IMR-90 (cell line): ENCODE results near the gene GLI1. TPM values are rescaled to one million over a fixed set of nuclear protein-coding genes. Genes with fewer than 3 reads are reported as not detected.

Source experiments
- ATAC-seq: fragments of 200-7000 bp; cut with Tn5 transposase; 2 replicates; pipeline ENCODE4 v1.9.1; 2020; ENCODE audit warnings: low read depth, mild to moderate bottlenecking, moderate library complexity
- BruUV-seq: library from RNA; stranded (reverse); fragments of 400-500 nt; replicated peaks from 2 replicates; lab custom pipeline; 2021; lab: Mats Ljungman, UMichigan
- CTCF ChIA-PET: fragments of 300-600 bp; formaldehyde crosslinking; extraction: SDS; loops from one replicate; lab custom pipeline; 2021; ENCODE audit warnings: antibody characterized with exemption; lab: Yijun Ruan, JAX
- POLR2A ChIA-PET: fragments of 300-600 bp; sonication (Branson Sonifier 250); formaldehyde crosslinking; loops from one replicate; lab custom pipeline; 2022; ENCODE audit warnings: antibody characterized with exemption; ENCODE audit not compliant: unreplicated experiment; lab: Charles Lee
- DNase-seq: peaks from one replicate; pipeline ENCODE4 v3.0.0; 2013
- H2AFZ ChIP-seq: replicated peaks from 2 replicates; pipeline ENCODE3; 2013; ENCODE audit warnings: low read length, mild to moderate bottlenecking; ENCODE audit not compliant: poor library complexity
- H2AK5ac ChIP-seq: 2 replicates; pipeline ENCODE4 v1.6.1; 2013; ENCODE audit warnings: low read depth, low read length, inconsistent platforms
- H2AK9ac ChIP-seq: replicated peaks from 2 replicates; pipeline ENCODE3; 2013; ENCODE audit warnings: mild to moderate bottlenecking, low read depth, low read length, moderate library complexity; ENCODE audit not compliant: poor library complexity
- H2BK120ac ChIP-seq: 2 replicates; pipeline ENCODE4 v1.6.1; 2013; ENCODE audit warnings: low read depth, low read length, inconsistent platforms
- H2BK15ac ChIP-seq: 3 replicates; pipeline ENCODE4 v1.6.1; 2013; ENCODE audit warnings: low read depth, low read length, inconsistent platforms
- H2BK20ac ChIP-seq: 2 replicates; pipeline ENCODE4 v1.6.1; 2013; ENCODE audit warnings: low read depth, mild to moderate bottlenecking, inconsistent platforms, low read length, moderate library complexity
- H2BK5ac ChIP-seq: 2 replicates; pipeline ENCODE4 v1.6.1; 2013; ENCODE audit warnings: mild to moderate bottlenecking, low read depth, low read length, inconsistent platforms; ENCODE audit not compliant: poor library complexity, severe bottlenecking
- H3K14ac ChIP-seq: replicated peaks from 2 replicates; pipeline ENCODE4 v1.6.1; 2013; ENCODE audit warnings: low read depth, low read length, inconsistent platforms
- H3K18ac ChIP-seq: 2 replicates; pipeline ENCODE4 v1.6.1; 2013; ENCODE audit warnings: low read depth, low read length, control low read depth
- H3K23ac ChIP-seq: 2 replicates; pipeline ENCODE4 v1.6.1; 2013; ENCODE audit warnings: low read depth, low read length, inconsistent platforms
- H3K27ac ChIP-seq: 2 replicates; pipeline ENCODE4 v1.5.1; 2013; ENCODE audit warnings: mild to moderate bottlenecking, control low read depth, low read length; ENCODE audit not compliant: insufficient read depth
- H3K27me3 ChIP-seq: 2 replicates; pipeline ENCODE4 v1.6.1; 2013; ENCODE audit warnings: low read length; ENCODE audit not compliant: control insufficient read depth, insufficient read depth
- H3K36me3 ChIP-seq: 2 replicates; pipeline ENCODE4 v1.6.1; 2013; ENCODE audit warnings: low read length, mixed read lengths; ENCODE audit not compliant: control insufficient read depth, insufficient read depth
- H3K4ac ChIP-seq: 2 replicates; pipeline ENCODE4 v1.6.1; 2013; ENCODE audit warnings: low read depth, low read length, inconsistent platforms
- H3K4me1 ChIP-seq: 2 replicates; pipeline ENCODE4 v1.6.1; 2013; ENCODE audit warnings: low read length, mixed read lengths; ENCODE audit not compliant: control insufficient read depth, insufficient read depth
- H3K4me2 ChIP-seq: 2 replicates; pipeline ENCODE4 v1.6.1; 2013; ENCODE audit warnings: low read depth, mild to moderate bottlenecking, control low read depth, low read length, moderate library complexity
- H3K4me3 ChIP-seq: 2 replicates; pipeline ENCODE4 v1.5.1; 2013; ENCODE audit warnings: low read depth, mild to moderate bottlenecking, control low read depth, low read length, moderate library complexity; ENCODE audit not compliant: insufficient read depth
- H3K56ac ChIP-seq: 2 replicates; pipeline ENCODE4 v1.6.1; 2013; ENCODE audit warnings: low read length, inconsistent platforms; ENCODE audit not compliant: insufficient read depth; ENCODE audit errors: extremely low read depth
- H3K79me1 ChIP-seq, 2 experiments: 2 replicates each; pipeline ENCODE4 v1.6.1; 2013; ENCODE audit warnings: low read length in 2 of 2, inconsistent platforms in 1 of 2, low read depth in 1 of 2
- H3K9ac ChIP-seq: 2 replicates; pipeline ENCODE4 v1.6.1; 2013; ENCODE audit warnings: low read depth, low read length, control low read depth
- H3K9me1 ChIP-seq: 2 replicates; pipeline ENCODE4 v1.6.1; 2013; ENCODE audit warnings: low read length, inconsistent platforms; ENCODE audit not compliant: insufficient read depth
- H3K9me3 ChIP-seq: 2 replicates; pipeline ENCODE4 v1.6.1; 2013; ENCODE audit warnings: low read length; ENCODE audit not compliant: control insufficient read depth, insufficient read depth
- H4K20me1 ChIP-seq: 2 replicates; pipeline ENCODE4 v1.6.1; 2013; ENCODE audit warnings: low read length, inconsistent platforms; ENCODE audit not compliant: insufficient read depth
- H4K5ac ChIP-seq: 2 replicates; pipeline ENCODE4 v1.6.1; 2013; ENCODE audit warnings: mild to moderate bottlenecking, low read depth, low read length, control low read depth
- H4K8ac ChIP-seq, 2 experiments: 2 replicates each; pipeline ENCODE4 v1.6.1; 2013; ENCODE audit warnings: low read depth in 2 of 2, low read length in 2 of 2, control low read depth in 1 of 2, inconsistent platforms in 1 of 2
- H4K91ac ChIP-seq: 2 replicates; pipeline ENCODE4 v1.6.1; 2013; ENCODE audit warnings: low read depth, low read length, inconsistent platforms; ENCODE audit not compliant: insufficient read depth
- BHLHE40 ChIP-seq: fragments of 150-350 bp; IDR thresholded peaks from 2 replicates; pipeline ENCODE4 v1.6.1; 2016; ENCODE audit warnings: mild to moderate bottlenecking, low read depth, low read length
- CEBPB ChIP-seq: IDR thresholded peaks from 2 replicates; pipeline ENCODE4 v1.6.1; 2012; ENCODE audit warnings: low read depth, low read length, improper control_type of control experiment
- CHD1 ChIP-seq: IDR thresholded peaks from 2 replicates; pipeline ENCODE4 v1.6.1; 2012; ENCODE audit warnings: low read depth, low read length, improper control_type of control experiment
- CTCF ChIP-seq: conservative IDR thresholded peaks from 2 replicates; pipeline ENCODE4 v1.5.1; 2012; ENCODE audit warnings: mild to moderate bottlenecking, low read depth, low read length, improper control_type of control experiment
- ELK1 ChIP-seq: fragments of 150-350 bp; IDR thresholded peaks from 2 replicates; pipeline ENCODE4 v1.6.1; 2016; ENCODE audit warnings: low read depth, mild to moderate bottlenecking, low read length, moderate library complexity, borderline replicate concordance
- FOS ChIP-seq: fragments of 150-350 bp; IDR thresholded peaks from 2 replicates; pipeline ENCODE4 v1.6.1; 2016; ENCODE audit warnings: low read depth, low read length
- MAFK ChIP-seq: IDR thresholded peaks from 2 replicates; pipeline ENCODE4 v1.6.1; 2012; ENCODE audit warnings: low read depth, low read length, improper control_type of control experiment
- MAZ ChIP-seq: IDR thresholded peaks from 2 replicates; pipeline ENCODE4 v1.6.1; 2012; ENCODE audit warnings: low read depth, mild to moderate bottlenecking, low read length, improper control_type of control experiment, moderate library complexity, borderline replicate concordance
- MXI1 ChIP-seq: IDR thresholded peaks from 2 replicates; pipeline ENCODE4 v1.6.1; 2012; ENCODE audit warnings: low read depth, mild to moderate bottlenecking, low read length, moderate library complexity, borderline replicate concordance
- NFE2L2 ChIP-seq: fragments of 150-350 bp; IDR thresholded peaks from 2 replicates; pipeline ENCODE4 v1.6.1; 2016; ENCODE audit warnings: low read depth, mild to moderate bottlenecking, low read length
- POLR2A ChIP-seq: IDR thresholded peaks from 2 replicates; pipeline ENCODE4 v1.6.1; 2012; ENCODE audit warnings: mild to moderate bottlenecking, low read depth, low read length
- RAD21 ChIP-seq: IDR thresholded peaks from 2 replicates; pipeline ENCODE4 v1.6.1; 2012; ENCODE audit warnings: low read length, improper control_type of control experiment
- RCOR1 ChIP-seq: IDR thresholded peaks from 2 replicates; pipeline ENCODE4 v1.6.1; 2012; ENCODE audit warnings: mild to moderate bottlenecking, low read length, improper control_type of control experiment; ENCODE audit not compliant: insufficient replicate concordance
- RFX5 ChIP-seq: IDR thresholded peaks from 2 replicates; pipeline ENCODE4 v1.8.0; 2012; ENCODE audit warnings: low read depth, mild to moderate bottlenecking, low read length, moderate library complexity
- SMC3 ChIP-seq: fragments of 150-350 bp; IDR thresholded peaks from 2 replicates; pipeline ENCODE4 v1.6.1; 2016; ENCODE audit warnings: low read depth, mild to moderate bottlenecking, antibody characterized with exemption, low read length, moderate library complexity
- WGBS, 2 experiments: methylation state at CpG; one replicate each; pipeline versions ENCODE4 v1.1.5 to v1.1.7; 2013; ENCODE audit warnings: missing lambda C conversion rate in 2 of 2; ENCODE audit not compliant: insufficient read length in 1 of 2; ENCODE audit errors: extremely low coverage in 2 of 2; 5-methylcytosine and 5-hydroxymethylcytosine counted together
- dilution Hi-C: fragments of 300-500 bp; cut with HindIII; formaldehyde crosslinking; loops from one replicate; pipeline ENCODE4 v1.14.3; 2018; ENCODE audit warnings: low sequenced_read_pairs; ENCODE audit not compliant: unreplicated experiment
- in situ Hi-C: fragments of 300-500 bp; cut with MboI; formaldehyde crosslinking; loops from 3 replicates; pipeline ENCODE4 v1.14.3; 2019; ENCODE audit warnings: low sequenced_read_pairs, inconsistent platforms, mixed read lengths
- intact Hi-C: fragments of 100-400 bp; cut with micrococcal nuclease; formaldehyde crosslinking; loops from 2 replicates; pipeline ENCODE4 v1.10.0; 2022
- polyA plus RNA-seq, 3 experiments: library from polyadenylated mRNA; depleted of rRNA; stranded (reverse); fragments of >200 nt; gene quantifications; 2 replicates each; pipeline ENCODE4 v1.2.3, GENCODE V29; 2012; ENCODE audit warnings: low replicate concordance in 1 of 3
- total RNA-seq: library from RNA; depleted of rRNA; stranded (reverse); fragments of >200 nt; gene quantifications from 2 replicates; pipeline ENCODE4 v1.2.3, GENCODE V29; 2012
- TF ChIP-seq, protein P1 (sequence below): fragments of 150-350 bp; IDR thresholded peaks from 2 replicates; pipeline ENCODE4 v1.6.1; 2017; ENCODE audit warnings: mild to moderate bottlenecking, antibody characterized with exemption, low read length, low read depth

The GLI1 gene
- total and polyA plus RNA-seq, 2 of the 4 experiments (the other 2 are of a cell fraction) = 1.3 to 3.8 TPM

- Histone ChIP-seq H3K18ac (no peak overlapping the region), H3K9me3 (no peaks in the 10 kb centered on the region), H3K4me3 (no peak overlapping the region), H4K20me1 (no peaks in the 10 kb centered on the region), H2BK120ac (no peak overlapping the region), H3K27ac (no peak overlapping the region), H3K27me3 (no peaks in the 10 kb centered on the region), H2BK20ac (no peak overlapping the region), H3K36me3 (no peaks in the 10 kb centered on the region), H3K23ac (no peak overlapping the region), H4K91ac (no peak overlapping the region), H2BK15ac (no peak overlapping the region), H2AK9ac (no peak overlapping the region), H4K5ac (no peak overlapping the region), H3K4ac (no peak overlapping the region), H2AK5ac (no peak overlapping the region), H3K79me1 (no peaks in the 10 kb centered on the region), H2AFZ (no peak overlapping the region), H3K9ac (no peak overlapping the region), H2BK5ac (no peak overlapping the region), H3K56ac (no peak overlapping the region), H4K8ac (no peak overlapping the region), H3K4me2 (no peak overlapping the region), H3K4me1 (no peaks in the 10 kb centered on the region), H3K9me1 (no peaks in the 10 kb centered on the region), H3K14ac (no peak overlapping the region)
- TF ChIP-seq MAFK (no peak), FOS (no peak), RFX5 (no peak), CHD1 (no peak), MAZ (no peak), NFE2L2 (no peak), RCOR1 (no peak), CTCF (no peak), RAD21 (no peak), MXI1 (no peak), POLR2A (no peak), CEBPB (no peak), ELK1 (no peak), SMC3 (no peak), BHLHE40 (no peak)
- TF ChIP-seq, protein P1, sequence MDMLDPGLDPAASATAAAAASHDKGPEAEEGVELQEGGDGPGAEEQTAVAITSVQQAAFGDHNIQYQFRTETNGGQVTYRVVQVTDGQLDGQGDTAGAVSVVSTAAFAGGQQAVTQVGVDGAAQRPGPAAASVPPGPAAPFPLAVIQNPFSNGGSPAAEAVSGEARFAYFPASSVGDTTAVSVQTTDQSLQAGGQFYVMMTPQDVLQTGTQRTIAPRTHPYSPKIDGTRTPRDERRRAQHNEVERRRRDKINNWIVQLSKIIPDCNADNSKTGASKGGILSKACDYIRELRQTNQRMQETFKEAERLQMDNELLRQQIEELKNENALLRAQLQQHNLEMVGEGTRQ = no peak
- ChIA-PET CTCF (no interaction called here), POLR2A (no interaction called here)
- dilution Hi-C loops = no loop called here
- no CpG with 5 or more reads among the region's 1 CpG for WGBS, 2 experiments
- no TSS peak for BruUV-seq
- DNase-seq (no peak), ATAC-seq (no peak)
- intact Hi-C loops = no loop called here
- in situ Hi-C loops = no loop called here
Observed at GRCh38 chr12:57438400-57438799, 21.2 kb upstream of the GLI1 start.
